H9 (cell line): ENCODE results near the gene DLX6. TPM values are rescaled to one million over a fixed set of nuclear protein-coding genes. Genes with fewer than 3 reads are reported as not detected.

Source experiments
- DNase-seq: peaks from one replicate; pipeline ENCODE4 v3.0.0-alpha.2; 2017
- H2AFZ ChIP-seq: one replicate; pipeline ENCODE4 v1.6.1; 2013; ENCODE audit warnings: mild to moderate bottlenecking, low read length, control low read depth, moderate library complexity
- H2AK5ac ChIP-seq: 2 replicates; pipeline ENCODE4 v1.6.1; 2013; ENCODE audit warnings: low read length, control low read depth, mixed read lengths; ENCODE audit not compliant: insufficient read length
- H2BK120ac ChIP-seq: one replicate; pipeline ENCODE4 v1.6.1; 2013; ENCODE audit warnings: low read depth, mild to moderate bottlenecking, low read length, control low read depth, inconsistent platforms; ENCODE audit not compliant: poor library complexity, severe bottlenecking
- H2BK12ac ChIP-seq: 2 replicates; pipeline ENCODE4 v1.6.1; 2013; ENCODE audit warnings: low read length, control low read depth, mixed read lengths, low read depth; ENCODE audit not compliant: insufficient read length
- H2BK15ac ChIP-seq: 2 replicates; pipeline ENCODE4 v1.6.1; 2013; ENCODE audit warnings: low read depth, low read length, control low read depth
- H2BK20ac ChIP-seq: one replicate; pipeline ENCODE4 v1.6.1; 2013; ENCODE audit warnings: low read depth, mild to moderate bottlenecking, low read length, control low read depth, inconsistent platforms; ENCODE audit not compliant: poor library complexity, severe bottlenecking
- H2BK5ac ChIP-seq: 2 replicates; pipeline ENCODE4 v1.6.1; 2013; ENCODE audit warnings: low read length, control low read depth, mixed read lengths; ENCODE audit not compliant: insufficient read length
- H3K14ac ChIP-seq: 2 replicates; pipeline ENCODE4 v1.6.1; 2013; ENCODE audit warnings: low read length, control low read depth; ENCODE audit not compliant: insufficient read depth
- H3K18ac ChIP-seq: 2 replicates; pipeline ENCODE4 v1.6.1; 2013; ENCODE audit warnings: low read depth, mild to moderate bottlenecking, mixed read lengths, low read length, control low read depth; ENCODE audit not compliant: insufficient read length
- H3K23ac ChIP-seq: 2 replicates; pipeline ENCODE4 v1.6.1; 2013; ENCODE audit warnings: low read length, control low read depth, mixed read lengths, low read depth; ENCODE audit not compliant: insufficient read length
- H3K23me2 ChIP-seq: 2 replicates; pipeline ENCODE4 v1.6.1; 2013; ENCODE audit warnings: low read depth, mild to moderate bottlenecking, mixed read lengths, low read length, control low read depth; ENCODE audit not compliant: insufficient read length, poor library complexity, severe bottlenecking
- H3K27ac ChIP-seq: 2 replicates; pipeline ENCODE4 v1.5.1; 2013; ENCODE audit warnings: low read length, control low read depth, mixed read lengths, low read depth; ENCODE audit not compliant: insufficient read length
- H3K27me3 ChIP-seq: 2 replicates; pipeline ENCODE4 v1.6.1; 2013; ENCODE audit warnings: low read length, control low read depth, inconsistent platforms; ENCODE audit not compliant: insufficient read depth
- H3K4ac ChIP-seq: 2 replicates; pipeline ENCODE4 v1.6.1; 2013; ENCODE audit warnings: low read depth, mild to moderate bottlenecking, control low read depth, inconsistent platforms, low read length, moderate library complexity
- H3K4me1 ChIP-seq: 2 replicates; pipeline ENCODE4 v1.6.1; 2013; ENCODE audit warnings: low read length, control low read depth, inconsistent platforms; ENCODE audit not compliant: insufficient read depth
- H3K4me2 ChIP-seq: 2 replicates; pipeline ENCODE4 v1.6.1; 2013; ENCODE audit warnings: low read length, control low read depth, mixed read lengths; ENCODE audit not compliant: insufficient read length, insufficient read depth
- H3K56ac ChIP-seq: 2 replicates; pipeline ENCODE4 v1.6.1; 2013; ENCODE audit warnings: low read depth, mild to moderate bottlenecking, mixed read lengths, low read length, control low read depth; ENCODE audit not compliant: insufficient read length
- H3K79me1 ChIP-seq: 2 replicates; pipeline ENCODE4 v1.6.1; 2013; ENCODE audit warnings: low read depth, mild to moderate bottlenecking, moderate library complexity, low read length, control low read depth, inconsistent platforms; ENCODE audit not compliant: insufficient read depth, poor library complexity, severe bottlenecking
- H3K79me2 ChIP-seq: 2 replicates; pipeline ENCODE4 v1.6.1; 2013; ENCODE audit warnings: low read length, control low read depth, inconsistent platforms; ENCODE audit not compliant: insufficient read depth
- H3K9ac ChIP-seq: 2 replicates; pipeline ENCODE4 v1.6.1; 2013; ENCODE audit warnings: low read length, control low read depth, mixed read lengths; ENCODE audit not compliant: insufficient read length; ENCODE audit errors: extremely low read depth
- H3K9me3 ChIP-seq: one replicate; pipeline ENCODE4 v1.6.1; 2013; ENCODE audit warnings: low read depth, low read length, inconsistent platforms; ENCODE audit not compliant: control insufficient read depth
- H3T11ph ChIP-seq: one replicate; pipeline ENCODE4 v1.6.1; 2013; ENCODE audit warnings: mild to moderate bottlenecking, low read length, control low read depth, inconsistent platforms
- H4K20me1 ChIP-seq: one replicate; pipeline ENCODE4 v1.6.1; 2013; ENCODE audit not compliant: control insufficient read depth, insufficient read length, insufficient read depth
- H4K5ac ChIP-seq: 2 replicates; pipeline ENCODE4 v1.6.1; 2013; ENCODE audit warnings: low read depth, mild to moderate bottlenecking, mixed read lengths, low read length, control low read depth; ENCODE audit not compliant: insufficient read length
- H4K8ac ChIP-seq: replicated peaks from 2 replicates; pipeline ENCODE4 v1.6.1; 2013; ENCODE audit warnings: low read length, control low read depth, mixed read lengths, low read depth; ENCODE audit not compliant: insufficient read length
- H4K91ac ChIP-seq: 2 replicates; pipeline ENCODE4 v1.6.1; 2013; ENCODE audit warnings: low read depth, mild to moderate bottlenecking, moderate library complexity, mixed read lengths, low read length, control low read depth; ENCODE audit not compliant: insufficient read length
- H3K27ac Mint-ChIP-seq, 3 experiments: 2 replicates in 2 of 3; 3 replicates in 1 of 3; pipeline ENCODE4 v1.8.0; 2020 to 2021; ENCODE audit warnings: mixed read lengths in 3 of 3, mild to moderate bottlenecking in 1 of 3, moderate library complexity in 1 of 3
- H3K27me3 Mint-ChIP-seq: 2 replicates; pipeline ENCODE4 v1.8.0; 2021; ENCODE audit warnings: low read depth, mild to moderate bottlenecking, moderate library complexity, mixed read lengths
- H3K36me3 Mint-ChIP-seq, 3 experiments: 2 replicates in 2 of 3; 3 replicates in 1 of 3; pipeline ENCODE4 v1.8.0; 2020 to 2021; ENCODE audit warnings: low read depth in 3 of 3, mixed read lengths in 3 of 3; ENCODE audit not compliant: insufficient read depth in 1 of 3
- H3K4me1 Mint-ChIP-seq, 2 experiments: 2 replicates each; pipeline ENCODE4 v1.8.0; 2020; ENCODE audit warnings: mixed read lengths in 2 of 2
- H3K4me3 Mint-ChIP-seq, 2 experiments: 2 replicates in 1 of 2; 3 replicates in 1 of 2; pipeline ENCODE4 v1.8.0; 2020 to 2021; ENCODE audit warnings: mild to moderate bottlenecking in 2 of 2, mixed read lengths in 2 of 2, moderate library complexity in 1 of 2
- H3K9me3 Mint-ChIP-seq, 2 experiments: 2 replicates in 1 of 2; 3 replicates in 1 of 2; pipeline ENCODE4 v1.8.0; 2020; ENCODE audit warnings: mild to moderate bottlenecking in 2 of 2, mixed read lengths in 2 of 2, moderate library complexity in 1 of 2
- WGBS: extraction: QIAGEN DNeasy Blood & Tissue Kit; methylation state at CpG from one replicate; pipeline ENCODE4 v1.1.7; 2013; ENCODE audit warnings: missing lambda C conversion rate, low lambda C conversion rate, mixed read lengths; ENCODE audit not compliant: insufficient read length; ENCODE audit errors: extremely low coverage; 5-methylcytosine and 5-hydroxymethylcytosine counted together
- total RNA-seq: library from RNA; stranded (reverse); gene quantifications from 2 replicates; pipeline ENCODE4 v1.2.1, GENCODE V29; 2021
- TF ChIP-seq, protein P1 (sequence below): fragments of 200-600 bp; sonication (generic); conservative IDR thresholded peaks from 3 replicates; pipeline ENCODE4 v1.8.0; 2021; ENCODE audit warnings: antibody characterized with exemption, mild to moderate bottlenecking

Gene DLX6
- total RNA-seq, 1 experiment from 2014 or later = 0.24 TPM

GRCh38 chr7:97020996-97021746 lies 15.8 kb downstream of the DLX6 start:
- H3K4me1 Mint-ChIP-seq = peaks cover 60 to 79% of the 10 kb centered on the region in 2 experiments
- no peak overlapping the region for H2BK20ac ChIP-seq
- TF ChIP-seq, protein P1, sequence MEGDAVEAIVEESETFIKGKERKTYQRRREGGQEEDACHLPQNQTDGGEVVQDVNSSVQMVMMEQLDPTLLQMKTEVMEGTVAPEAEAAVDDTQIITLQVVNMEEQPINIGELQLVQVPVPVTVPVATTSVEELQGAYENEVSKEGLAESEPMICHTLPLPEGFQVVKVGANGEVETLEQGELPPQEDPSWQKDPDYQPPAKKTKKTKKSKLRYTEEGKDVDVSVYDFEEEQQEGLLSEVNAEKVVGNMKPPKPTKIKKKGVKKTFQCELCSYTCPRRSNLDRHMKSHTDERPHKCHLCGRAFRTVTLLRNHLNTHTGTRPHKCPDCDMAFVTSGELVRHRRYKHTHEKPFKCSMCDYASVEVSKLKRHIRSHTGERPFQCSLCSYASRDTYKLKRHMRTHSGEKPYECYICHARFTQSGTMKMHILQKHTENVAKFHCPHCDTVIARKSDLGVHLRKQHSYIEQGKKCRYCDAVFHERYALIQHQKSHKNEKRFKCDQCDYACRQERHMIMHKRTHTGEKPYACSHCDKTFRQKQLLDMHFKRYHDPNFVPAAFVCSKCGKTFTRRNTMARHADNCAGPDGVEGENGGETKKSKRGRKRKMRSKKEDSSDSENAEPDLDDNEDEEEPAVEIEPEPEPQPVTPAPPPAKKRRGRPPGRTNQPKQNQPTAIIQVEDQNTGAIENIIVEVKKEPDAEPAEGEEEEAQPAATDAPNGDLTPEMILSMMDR = peak; percentile 12; the same call in 1 of the 3 replicates
- H3K14ac ChIP-seq = no peak overlapping the region; the same call in 1 of the 2 replicates
- H3K9me3 ChIP-seq = no peaks in the 10 kb centered on the region
- H3K18ac ChIP-seq = no peak overlapping the region
- peaks cover 98% of the 10 kb centered on the region for H3K27me3 ChIP-seq
- 0 out of 2 replicates have a peak, but pooled peaks cover 2% of the 10 kb centered on the region for H3K4me1 ChIP-seq
- no peak overlapping the region for H4K5ac ChIP-seq
- no peak overlapping the region for H2AK5ac ChIP-seq
- no peak overlapping the region for H4K8ac ChIP-seq
- H3K9ac ChIP-seq = no peak overlapping the region
- H3K36me3 Mint-ChIP-seq = no peaks in the 10 kb centered on the region; a peak in 1 of 7 replicates
- no CpG with 5 or more reads among the region's 67 CpGs for WGBS
- no peak overlapping the region for H3K27ac ChIP-seq
- peak overlapping the region; percentile 34 to 79; a peak in 3 of 5 replicates for H3K4me3 Mint-ChIP-seq
- no peak overlapping the region for H3K23ac ChIP-seq
- H3K9me3 Mint-ChIP-seq = peaks cover 5 to 21% of the 10 kb centered on the region in 2 experiments
- no peak overlapping the region for H3K4ac ChIP-seq
- H3K27ac Mint-ChIP-seq = no peak overlapping the region
- H3K56ac ChIP-seq = no peak overlapping the region
- H4K20me1 ChIP-seq = peaks cover 3% of the 10 kb centered on the region
- peak; percentile 67 for DNase-seq
- H3K23me2 ChIP-seq = peaks cover 12% of the 10 kb centered on the region
- H2BK120ac ChIP-seq = no peak overlapping the region
- H2BK15ac ChIP-seq = no peak overlapping the region
- no peaks in the 10 kb centered on the region for H3K79me1 ChIP-seq
- H2BK12ac ChIP-seq = no peak overlapping the region
- H3K27me3 Mint-ChIP-seq = peaks cover 100% of the 10 kb centered on the region
- H3K79me2 ChIP-seq = no peaks in the 10 kb centered on the region
- H2AFZ ChIP-seq = no peak overlapping the region
- H3T11ph ChIP-seq = no peak overlapping the region
- H3K4me2 ChIP-seq = peak overlapping the region; percentile 32
- no peak overlapping the region for H2BK5ac ChIP-seq
- H4K91ac ChIP-seq = no peak overlapping the region
